Left lung (tissue), 10 donors: ENCODE measurements around the gene PLEKHM1. TPM values are rescaled to one million over a fixed set of nuclear protein-coding genes. Genes with fewer than 3 reads are reported as not detected.

Experiments used
- ATAC-seq: fragments of 200-7000 bp; cut with Tn5 transposase; one replicate; pipeline ENCODE4 v1.9.1; 2020; ENCODE audit warnings: moderate library complexity
- DNase-seq, 4 donors: peaks; one replicate each; pipeline ENCODE4 v3.0.0-alpha.2; 2013 to 2020
- H3K27ac ChIP-seq, 2 donors: fragments of 200-600 bp; sonication (generic) in 1 of 2; one replicate each; pipeline versions ENCODE4 v1.5.0 to v1.8.0; 2020 to 2021
- H3K27me3 ChIP-seq, 2 donors: fragments of 200-600 bp; sonication (generic) in 1 of 2; one replicate each; pipeline versions ENCODE4 v1.5.0 to v1.8.0; 2020 to 2021
- H3K36me3 ChIP-seq, 2 donors: fragments of 200-600 bp; sonication (generic) in 1 of 2; one replicate each; pipeline versions ENCODE4 v1.5.0 to v1.8.0; 2020 to 2021
- H3K4me1 ChIP-seq, 2 donors: fragments of 200-600 bp; one replicate each; pipeline ENCODE4 v1.8.0; 2021
- H3K4me3 ChIP-seq, 2 donors: fragments of 200-600 bp; sonication (generic) in 1 of 2; one replicate each; pipeline versions ENCODE4 v1.5.0 to v1.8.0; 2020 to 2021; ENCODE audit warnings: mild to moderate bottlenecking in 1 of 2
- H3K9me3 ChIP-seq, 2 donors: fragments of 200-600 bp; sonication (generic) in 1 of 2; one replicate each; pipeline versions ENCODE4 v1.5.0 to v1.8.0; 2020 to 2021
- intact Hi-C, 2 donors: fragments of 100-400 bp; cut with DNase I; formaldehyde crosslinking; loops; one replicate each; pipeline versions ENCODE4 v1.11.2 to v1.14.2; 2022
- polyA plus RNA-seq, 6 donors: library from polyadenylated mRNA; unstranded; fragments of 120-200 nt; gene quantifications; one replicate each; pipeline ENCODE4 v1.2.1, GENCODE V29; 2013; ENCODE audit not compliant: insufficient read length in 6 of 6
- total RNA-seq, 2 donors: library from RNA; stranded (reverse); fragmentation: NEBNext Ultra II Directional; extraction: Animal tissue kit (Norgen Biotek cat#: 25700); gene quantifications; one replicate each; pipeline ENCODE4 v1.2.1, GENCODE V29; 2021
- TF ChIP-seq, protein P1 (sequence below), 2 donors: fragments of 200-600 bp; sonication (generic) in 1 of 2; IDR thresholded peaks; one replicate each; pipeline versions ENCODE4 v1.5.0 to v1.8.0; 2021; ENCODE audit warnings: antibody characterized with exemption in 2 of 2
- donor health status: DM: no; HTN: yes; CAD: no.
- donor health status: DM: no; HTN: no; CAD: no.

PLEKHM1 gene
- total and polyA plus RNA-seq, 8 donors: 14.7 to 96.9 (median 18.0) TPM

DNA sequence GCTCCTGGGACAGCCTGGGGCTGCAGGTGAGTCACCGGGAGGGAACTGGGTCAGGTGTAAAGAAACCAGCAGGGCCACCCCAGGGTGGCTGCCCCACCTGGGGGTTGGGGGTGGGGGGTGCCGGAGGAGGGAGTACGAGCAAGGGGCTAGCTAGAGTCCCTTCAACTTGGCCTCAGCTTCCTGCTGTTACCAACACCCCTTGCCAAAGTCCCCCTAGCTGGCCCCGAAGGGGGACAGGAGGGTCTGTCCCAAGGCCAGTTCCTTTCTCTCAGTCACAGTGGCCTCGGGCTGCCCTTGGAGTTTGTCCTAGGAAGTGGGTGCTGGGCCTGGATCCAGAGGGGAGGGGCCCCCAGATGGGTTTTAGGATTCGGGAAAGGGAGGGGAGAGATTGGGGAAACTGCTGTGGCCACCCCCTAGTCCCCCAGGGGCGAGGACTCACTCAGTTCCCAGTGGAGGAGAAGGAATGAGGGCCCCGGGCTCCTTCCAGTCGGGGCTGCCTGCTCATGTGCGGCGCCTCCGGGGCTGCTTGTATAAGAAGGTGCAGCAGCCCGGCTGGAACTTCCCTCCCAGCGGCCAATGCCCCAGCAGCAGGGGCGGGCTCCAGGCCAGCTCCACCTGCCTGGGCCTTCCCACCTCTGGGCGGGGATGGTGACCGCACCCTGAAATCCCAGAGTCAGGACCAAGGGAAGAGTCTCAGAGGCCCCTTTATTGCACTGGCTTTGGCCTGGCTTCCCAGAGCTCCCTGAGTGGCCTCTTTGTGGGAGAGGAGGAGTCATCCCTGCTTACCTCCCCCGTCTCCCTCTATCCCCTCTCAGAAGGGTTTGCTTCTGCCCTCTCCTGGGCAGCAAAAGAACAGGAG is 65.2 kb downstream of the PLEKHM1 start:
- ATAC-seq: peak; percentile 87
- peak overlapping the region; percentile 19 to 31 for H3K4me3 ChIP-seq
- H3K27ac ChIP-seq: peak overlapping the region; percentile 47 to 62
- peaks cover 12 to 50% of the 10 kb centered on the region in 2 donors for H3K4me1 ChIP-seq
- peaks cover 0 to 14% of the 10 kb centered on the region in 2 donors for H3K27me3 ChIP-seq
- H3K9me3 ChIP-seq: no peaks in the 10 kb centered on the region
- intact Hi-C loops: no loop called here
- TF ChIP-seq, protein P1, sequence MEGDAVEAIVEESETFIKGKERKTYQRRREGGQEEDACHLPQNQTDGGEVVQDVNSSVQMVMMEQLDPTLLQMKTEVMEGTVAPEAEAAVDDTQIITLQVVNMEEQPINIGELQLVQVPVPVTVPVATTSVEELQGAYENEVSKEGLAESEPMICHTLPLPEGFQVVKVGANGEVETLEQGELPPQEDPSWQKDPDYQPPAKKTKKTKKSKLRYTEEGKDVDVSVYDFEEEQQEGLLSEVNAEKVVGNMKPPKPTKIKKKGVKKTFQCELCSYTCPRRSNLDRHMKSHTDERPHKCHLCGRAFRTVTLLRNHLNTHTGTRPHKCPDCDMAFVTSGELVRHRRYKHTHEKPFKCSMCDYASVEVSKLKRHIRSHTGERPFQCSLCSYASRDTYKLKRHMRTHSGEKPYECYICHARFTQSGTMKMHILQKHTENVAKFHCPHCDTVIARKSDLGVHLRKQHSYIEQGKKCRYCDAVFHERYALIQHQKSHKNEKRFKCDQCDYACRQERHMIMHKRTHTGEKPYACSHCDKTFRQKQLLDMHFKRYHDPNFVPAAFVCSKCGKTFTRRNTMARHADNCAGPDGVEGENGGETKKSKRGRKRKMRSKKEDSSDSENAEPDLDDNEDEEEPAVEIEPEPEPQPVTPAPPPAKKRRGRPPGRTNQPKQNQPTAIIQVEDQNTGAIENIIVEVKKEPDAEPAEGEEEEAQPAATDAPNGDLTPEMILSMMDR (IDR thresholded peaks at IDR 0.05): peak in 1 of 2 donors; percentile 15
- DNase-seq: peak in 2 of 4 donors; percentile 82 to 92
- peaks cover 0 to 26% of the 10 kb centered on the region in 2 donors for H3K36me3 ChIP-seq

DNA sequence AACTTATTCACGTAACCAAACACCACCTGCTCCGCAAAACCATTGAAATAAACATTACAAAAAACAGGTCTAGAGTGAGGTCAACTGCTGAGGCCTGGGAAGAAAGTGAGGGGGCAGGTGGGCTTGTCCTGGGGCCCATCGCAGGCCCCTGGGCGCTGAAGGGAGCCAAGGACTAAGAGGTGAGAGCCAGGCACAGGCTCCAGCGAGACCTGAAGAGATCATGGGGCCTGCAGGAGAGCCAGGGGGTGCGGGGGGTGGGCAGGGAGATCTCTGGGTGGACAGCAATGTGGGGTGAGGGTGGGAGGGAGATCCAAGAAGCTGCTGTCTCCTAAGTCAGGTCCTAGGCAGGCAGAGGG is 65.8 kb downstream of the PLEKHM1 start:
- Histone ChIP-seq H3K27me3 (peaks cover 0 to 8% of the 10 kb centered on the region in 2 donors), H3K27ac (peak overlapping the region; percentile 47 to 62), H3K36me3 (peaks cover 0 to 21% of the 10 kb centered on the region in 2 donors), H3K4me3 (peak overlapping the region; percentile 19 to 31), H3K9me3 (no peaks in the 10 kb centered on the region), H3K4me1 (peaks cover 11 to 44% of the 10 kb centered on the region in 2 donors)
- intact Hi-C loops: no loop called here
- TF ChIP-seq, protein P1 (IDR thresholded peaks at IDR 0.05): no peak
- no peak for DNase-seq
- no peak for ATAC-seq

DNA sequence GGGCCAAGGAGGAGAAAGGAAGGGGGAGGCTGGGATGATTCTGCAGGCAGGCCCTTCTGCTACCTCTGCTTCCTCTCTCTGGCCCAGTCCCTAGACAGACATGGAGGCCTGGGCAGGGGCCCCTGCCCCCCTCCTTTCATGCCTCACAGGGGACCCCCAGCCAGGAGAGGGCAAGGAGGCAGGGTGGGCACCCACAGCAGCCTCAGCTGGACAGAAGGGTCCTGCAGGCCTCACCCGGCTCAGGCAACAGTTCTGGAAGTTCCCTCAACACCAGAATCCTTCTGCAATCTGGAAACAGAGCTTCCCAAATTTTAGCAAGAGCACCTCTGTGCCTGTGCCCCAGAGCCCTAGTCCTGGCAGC is 66.6 kb downstream of the PLEKHM1 start:
- DNase-seq (peak in 1 of 4 donors; percentile 55), ATAC-seq (no peak)
- no peak overlapping the region for H3K4me3 ChIP-seq
- H3K36me3 ChIP-seq: peaks cover 0 to 15% of the 10 kb centered on the region in 2 donors
- intact Hi-C loops: no loop called here
- H3K27ac ChIP-seq: peak overlapping the region in 1 of 2 donors; percentile 8
- H3K9me3 ChIP-seq: no peaks in the 10 kb centered on the region
- H3K27me3 ChIP-seq: no peaks in the 10 kb centered on the region
- TF ChIP-seq, protein P1 (IDR thresholded peaks at IDR 0.05): no peak
- peaks cover 9 to 36% of the 10 kb centered on the region in 2 donors for H3K4me1 ChIP-seq

DNA sequence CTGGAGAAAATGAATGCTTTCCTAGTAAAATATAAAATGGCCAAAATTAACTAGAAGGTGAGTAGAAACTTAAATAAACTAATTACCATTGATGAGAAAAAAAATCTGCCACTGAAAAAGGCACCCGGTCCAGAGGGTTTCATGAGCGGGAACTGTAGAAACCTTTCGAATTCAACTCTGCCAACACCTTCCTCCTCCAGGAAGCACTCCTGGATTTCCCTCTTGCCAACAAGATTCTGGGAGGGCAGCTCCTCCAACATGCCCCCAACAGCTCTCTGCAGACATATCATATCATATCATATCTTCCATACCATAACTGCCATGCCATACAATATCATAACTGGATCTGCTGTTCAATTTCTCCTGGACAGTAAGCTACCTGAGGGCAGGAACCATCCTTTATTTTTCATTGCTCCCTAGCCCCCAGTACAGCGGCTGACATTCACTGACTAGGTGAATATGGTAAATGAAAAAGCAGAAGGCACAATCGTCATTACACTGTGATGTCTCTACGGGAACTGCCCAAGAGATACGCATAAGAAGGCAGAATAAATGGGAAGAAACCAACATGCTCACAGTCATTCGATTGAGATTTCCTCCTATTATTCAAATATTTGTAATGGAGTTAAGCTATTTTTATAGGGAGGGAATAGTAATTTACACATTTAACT is 67.1 kb downstream of the PLEKHM1 start:
- Histone ChIP-seq H3K27me3 (no peaks in the 10 kb centered on the region), H3K4me3 (no peak overlapping the region), H3K9me3 (no peaks in the 10 kb centered on the region), H3K4me1 (peaks cover 8 to 35% of the 10 kb centered on the region in 2 donors), H3K27ac (peak overlapping the region in 1 of 2 donors; percentile 8), H3K36me3 (peaks cover 0 to 12% of the 10 kb centered on the region in 2 donors)
- intact Hi-C loops: no loop called here
- ATAC-seq (no peak), DNase-seq (no peak)
- TF ChIP-seq, protein P1 (IDR thresholded peaks at IDR 0.05): no peak
